ENCODE measurements around the gene SLC36A1. TPM values are rescaled to one million over a fixed set of nuclear protein-coding genes. Genes with fewer than 3 reads are reported as not detected.

Gene SLC36A1
- total RNA-seq, 1 experiment from 2014 or later: 15.0 TPM

GRCh38 chr5:151475388-151475787, 28.0 kb downstream of the SLC36A1 start:
- H3K4me3 Mint-ChIP-seq: no peak overlapping the region
- H3K27me3 Mint-ChIP-seq (ENCODE audit: low read depth): no peaks in the 10 kb centered on the region
- Histone ChIP-seq H4K20me1 (ENCODE audit: control insufficient read depth, insufficient read depth, insufficient read length) (no peaks in the 10 kb centered on the region), H3K79me2 (ENCODE audit: insufficient read depth, low read length) (no peaks in the 10 kb centered on the region), H3K27me3 (ENCODE audit: insufficient read depth, low read length) (no peaks in the 10 kb centered on the region), H2BK12ac (ENCODE audit: insufficient read length, low read depth, low read length) (no peak overlapping the region), H2AK5ac (ENCODE audit: insufficient read length, low read length) (no peak overlapping the region), H3K27ac (ENCODE audit: insufficient read length, low read depth, low read length) (no peak overlapping the region), H3K4me2 (ENCODE audit: insufficient read depth, insufficient read length, low read length) (no peak overlapping the region), H4K5ac (ENCODE audit: insufficient read length, low read depth, low read length) (no peak overlapping the region), H3K9me3 (ENCODE audit: control insufficient read depth, low read depth, low read length) (no peaks in the 10 kb centered on the region), H3K23ac (ENCODE audit: insufficient read length, low read depth, low read length) (no peak overlapping the region), H3K9ac (ENCODE audit: extremely low read depth, insufficient read length, low read length) (no peak overlapping the region), H4K8ac (replicated peaks; ENCODE audit: insufficient read length, low read depth, low read length) (no peak overlapping the region), H3K18ac (ENCODE audit: insufficient read length, low read depth, low read length) (no peak overlapping the region), H2BK20ac (ENCODE audit: low read depth, low read length, poor library complexity, severe bottlenecking) (no peak overlapping the region), H3T11ph (ENCODE audit: low read length) (no peak overlapping the region), H2BK120ac (ENCODE audit: low read depth, low read length, poor library complexity, severe bottlenecking) (no peak overlapping the region), H3K14ac (ENCODE audit: insufficient read depth, low read length) (no peak overlapping the region), H3K4ac (ENCODE audit: low read depth, low read length) (no peak overlapping the region), H4K91ac (ENCODE audit: insufficient read length, low read depth, low read length) (no peak overlapping the region), H3K79me1 (ENCODE audit: insufficient read depth, low read depth, low read length, poor library complexity, severe bottlenecking) (no peaks in the 10 kb centered on the region), H2BK5ac (ENCODE audit: insufficient read length, low read length) (no peak overlapping the region), H3K56ac (ENCODE audit: insufficient read length, low read depth, low read length) (no peak overlapping the region), H3K4me1 (ENCODE audit: insufficient read depth, low read length) (no peaks in the 10 kb centered on the region), H2AFZ (ENCODE audit: low read length) (no peak overlapping the region), H2BK15ac (ENCODE audit: low read depth, low read length) (no peak overlapping the region), H3K23me2 (ENCODE audit: insufficient read length, low read depth, low read length, poor library complexity, severe bottlenecking) (no peaks in the 10 kb centered on the region)
- H3K27ac Mint-ChIP-seq: no peak overlapping the region
- peaks cover 0 to 50% (median 14%) of the 10 kb centered on the region in 3 experiments; a peak in 5 of 7 replicates for H3K36me3 Mint-ChIP-seq (ENCODE audit: insufficient read depth in 1 of 3, low read depth in 3 of 3)
- no peak for DNase-seq
- H3K9me3 Mint-ChIP-seq: no peaks in the 10 kb centered on the region
- peaks cover 2 to 3% of the 10 kb centered on the region in 2 experiments; a peak in 3 of 4 replicates for H3K4me1 Mint-ChIP-seq
- no CpG with 5 or more reads among the region's 2 CpGs for WGBS (ENCODE audit: extremely low coverage, insufficient read length, low lambda C conversion rate)
- TF ChIP-seq CTCF (conservative IDR thresholded peaks at IDR 0.05): no peak

Measured in H9 (cell line).